ENCODE results near the gene ATP12A.

The ATP12A gene

GRCh38 chr13:24662195-24663088 lies 17.8 kb upstream of the ATP12A start:
- DNase-seq (ENCODE audit: low read depth): no peak
- TF ChIP-seq CTCF (IDR thresholded peaks at IDR 0.05; ENCODE audit: insufficient read depth, low read depth, low read length, missing control alignments): no peak
- H3K4me3 ChIP-seq (ENCODE audit: low read length): no peak overlapping the region

- no peak for DNase-seq (ENCODE audit: low read depth)
- no peak for TF ChIP-seq CTCF (IDR thresholded peaks at IDR 0.05; ENCODE audit: insufficient read depth, low read depth, low read length, missing control alignments)
Observed at GRCh38 chr13:24663089-24663395, 17.2 kb upstream of the ATP12A start.

GRCh38 chr13:24663586-24663985 lies 16.6 kb upstream of the ATP12A start:
- no peak overlapping the region for H3K4me3 ChIP-seq (ENCODE audit: low read length)

More at GRCh38 chr13:24663089-24663395, 17.2 kb upstream of the ATP12A start:
- H3K4me3 ChIP-seq (ENCODE audit: low read length): no peak overlapping the region

GRCh38 chr13:24664726-24665409 lies 15.3 kb upstream of the ATP12A start:
- no peak overlapping the region for H3K4me3 ChIP-seq (ENCODE audit: low read length)
- TF ChIP-seq CTCF (IDR thresholded peaks at IDR 0.05; ENCODE audit: insufficient read depth, low read depth, low read length, missing control alignments): no peak
- DNase-seq (ENCODE audit: low read depth): peak; percentile 97

More at GRCh38 chr13:24663586-24663985, 16.6 kb upstream of the ATP12A start:
- no peak for TF ChIP-seq CTCF (IDR thresholded peaks at IDR 0.05; ENCODE audit: insufficient read depth, low read depth, low read length, missing control alignments)
- no peak for DNase-seq (ENCODE audit: low read depth)

- TF ChIP-seq CTCF (IDR thresholded peaks at IDR 0.05; ENCODE audit: insufficient read depth, low read depth, low read length, missing control alignments): no peak
- DNase-seq (ENCODE audit: low read depth): no peak
- H3K4me3 ChIP-seq (ENCODE audit: low read length): no peak overlapping the region
Observed at GRCh38 chr13:24668511-24668910, 11.7 kb upstream of the ATP12A start.

- DNase-seq (ENCODE audit: low read depth): peak; percentile 98
- H3K4me3 ChIP-seq (ENCODE audit: low read length): no peak overlapping the region
- TF ChIP-seq CTCF (IDR thresholded peaks at IDR 0.05; ENCODE audit: insufficient read depth, low read depth, low read length, missing control alignments): no peak
Observed at GRCh38 chr13:24668955-24669582, 11.1 kb upstream of the ATP12A start.
